ENCODE data around the gene MTHFD2L.

- TF ChIP-seq CTCF (IDR thresholded peaks at IDR 0.05; ENCODE audit: insufficient read depth, low read depth, low read length) (peak; percentile 66), EZH2 (IDR thresholded peaks at IDR 0.05; ENCODE audit: insufficient read depth, low read length) (no peak)
Measured at GRCh38 chr4:74311696-74312313, 153.9 kb downstream of the MTHFD2L start.
